Neural progenitor cell (in vitro differentiated cells): Measurements from ENCODE around the gene TRAPPC3. TPM values are rescaled to one million over a fixed set of nuclear protein-coding genes. Genes with fewer than 3 reads are reported as not detected.
"Not testable (repeated sequence)": the region's sequence is repeated elsewhere in the genome, so short reads cannot be mapped to it uniquely, and the experiment has no call there.

Experiments
- DNase-seq: peaks from one replicate; pipeline ENCODE4 v3.0.0-alpha.2; 2016; ENCODE audit warnings: low spot score
- H2AFZ ChIP-seq: fragments of 200-600 bp; sonication (generic); replicated peaks from 2 replicates; pipeline ENCODE4 v1.6.1; 2016; ENCODE audit warnings: antibody characterized with exemption
- H3F3A ChIP-seq: fragments of 200-600 bp; sonication (generic); 2 replicates; pipeline ENCODE4 v1.6.1; 2016; ENCODE audit warnings: antibody characterized with exemption, low read depth
- H3K27ac ChIP-seq: fragments of 200-600 bp; sonication (generic); 2 replicates; pipeline ENCODE4 v1.5.1; 2016; ENCODE audit warnings: mild to moderate bottlenecking
- H3K27me3 ChIP-seq: fragments of 200-600 bp; sonication (generic); 2 replicates; pipeline ENCODE4 v1.6.1; 2016; ENCODE audit warnings: mild to moderate bottlenecking, moderate library complexity
- H3K36me3 ChIP-seq: fragments of 200-600 bp; sonication (generic); 2 replicates; pipeline ENCODE4 v1.5.1; 2016
- H3K4me1 ChIP-seq: fragments of 200-600 bp; sonication (generic); 2 replicates; pipeline ENCODE4 v1.6.1; 2016; ENCODE audit warnings: mixed run types
- H3K4me2 ChIP-seq: fragments of 200-600 bp; sonication (generic); 2 replicates; pipeline ENCODE4 v1.6.1; 2016
- H3K4me3 ChIP-seq: fragments of 200-600 bp; sonication (generic); 2 replicates; pipeline ENCODE4 v1.5.1; 2016
- H3K79me2 ChIP-seq: fragments of 200-600 bp; sonication (generic); 2 replicates; pipeline ENCODE4 v1.6.1; 2016; ENCODE audit warnings: low read depth
- H3K9ac ChIP-seq: fragments of 200-600 bp; sonication (generic); 2 replicates; pipeline ENCODE4 v1.6.1; 2016
- H3K9me3 ChIP-seq: fragments of 200-600 bp; sonication (generic); 2 replicates; pipeline ENCODE4 v1.5.1; 2016; ENCODE audit warnings: low read depth
- H4K20me1 ChIP-seq: fragments of 200-600 bp; sonication (generic); 2 replicates; pipeline ENCODE4 v1.6.1; 2016; ENCODE audit warnings: low read depth
- H3K27ac Mint-ChIP-seq: 3 replicates; pipeline ENCODE4 v1.8.0; 2021; ENCODE audit warnings: mixed read lengths
- H3K27me3 Mint-ChIP-seq: 2 replicates; pipeline ENCODE4 v1.8.0; 2022; ENCODE audit warnings: low read depth, mild to moderate bottlenecking, inconsistent platforms, moderate library complexity, mixed read lengths; ENCODE audit not compliant: insufficient read depth
- H3K36me3 Mint-ChIP-seq: 3 replicates; pipeline ENCODE4 v1.8.0; 2021; ENCODE audit warnings: mixed read lengths
- H3K4me1 Mint-ChIP-seq: 3 replicates; pipeline ENCODE4 v1.8.0; 2021; ENCODE audit warnings: mixed read lengths
- H3K4me3 Mint-ChIP-seq: 3 replicates; pipeline ENCODE4 v1.8.0; 2021; ENCODE audit warnings: mild to moderate bottlenecking, moderate library complexity, mixed read lengths
- H3K9me3 Mint-ChIP-seq: 3 replicates; pipeline ENCODE4 v1.8.0; 2020; ENCODE audit warnings: mixed read lengths
- EZH2 ChIP-seq: fragments of 200-600 bp; sonication (generic); IDR thresholded peaks from 2 replicates; pipeline ENCODE4 v1.6.1; 2017; ENCODE audit warnings: antibody characterized with exemption, mild to moderate bottlenecking, moderate library complexity
- EZH2phosphoT487 ChIP-seq: fragments of 200-600 bp; sonication (generic); IDR thresholded peaks from 2 replicates; pipeline ENCODE4 v1.6.1; 2017; ENCODE audit warnings: antibody characterized with exemption
- total RNA-seq: library from RNA; depleted of rRNA; stranded (reverse); fragments of >200 nt; gene quantifications from 2 replicates; pipeline ENCODE4 v1.2.3, GENCODE V29; 2015; ENCODE audit warnings: low replicate concordance
- TF ChIP-seq, protein P1 (sequence below): fragments of 200-600 bp; sonication (generic); IDR thresholded peaks from 2 replicates; pipeline ENCODE4 v1.5.1; 2017; ENCODE audit warnings: antibody characterized with exemption, mild to moderate bottlenecking

The TRAPPC3 gene
- total RNA-seq, 1 donor from 2014 or later = 44.9 TPM

DNA sequence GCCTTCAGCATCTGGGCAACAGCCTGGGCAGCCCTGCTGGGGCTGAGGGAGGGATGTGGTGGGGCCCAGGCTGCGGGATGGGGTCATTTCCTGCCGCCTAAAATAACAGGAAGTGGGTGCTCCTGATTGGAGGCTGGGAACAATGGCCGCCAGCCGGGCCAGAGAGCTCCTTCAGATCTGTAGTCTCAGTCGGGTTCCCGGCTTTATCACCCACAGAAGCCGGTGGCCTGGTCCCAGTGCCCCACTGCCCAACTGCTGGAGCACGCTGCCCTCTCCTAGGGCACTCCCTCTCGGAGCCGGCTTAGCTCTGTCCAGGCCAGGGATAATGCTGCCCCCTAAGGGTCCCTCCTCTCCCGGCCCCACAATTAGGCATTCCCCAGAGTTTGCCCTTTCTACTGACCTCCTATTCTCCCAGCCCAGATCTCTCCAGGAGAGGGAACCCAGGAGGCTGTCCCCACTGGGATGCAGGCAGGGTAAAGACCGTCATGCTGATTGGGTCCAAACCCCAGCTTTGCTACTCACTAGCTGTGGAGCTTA is 11.7 kb upstream of the TRAPPC3 start:
- H3K36me3 ChIP-seq = no peaks in the 10 kb centered on the region
- peaks cover 94% of the 10 kb centered on the region for H3K79me2 ChIP-seq
- Mint-ChIP-seq H3K27ac (peak overlapping the region; percentile 60), H3K27me3 (no peaks in the 10 kb centered on the region), H3K9me3 (no peaks in the 10 kb centered on the region), H3K4me1 (peaks cover 53% of the 10 kb centered on the region), H3K36me3 (peaks cover 26% of the 10 kb centered on the region), H3K4me3 (peak overlapping the region; percentile 75)
- H3K4me1 ChIP-seq = peaks cover 26% of the 10 kb centered on the region
- H2AFZ ChIP-seq = no peak overlapping the region
- DNase-seq = peak; percentile 86
- H3K27ac ChIP-seq = peak overlapping the region; percentile 68
- H3K27me3 ChIP-seq = no peaks in the 10 kb centered on the region
- peaks cover 47% of the 10 kb centered on the region for H3F3A ChIP-seq
- peak overlapping the region; percentile 40 for H3K4me3 ChIP-seq
- peak overlapping the region; percentile 81 for H3K4me2 ChIP-seq
- peak overlapping the region; percentile 18 for H3K9ac ChIP-seq
- TF ChIP-seq EZH2 = no peak
- TF ChIP-seq, protein P1, sequence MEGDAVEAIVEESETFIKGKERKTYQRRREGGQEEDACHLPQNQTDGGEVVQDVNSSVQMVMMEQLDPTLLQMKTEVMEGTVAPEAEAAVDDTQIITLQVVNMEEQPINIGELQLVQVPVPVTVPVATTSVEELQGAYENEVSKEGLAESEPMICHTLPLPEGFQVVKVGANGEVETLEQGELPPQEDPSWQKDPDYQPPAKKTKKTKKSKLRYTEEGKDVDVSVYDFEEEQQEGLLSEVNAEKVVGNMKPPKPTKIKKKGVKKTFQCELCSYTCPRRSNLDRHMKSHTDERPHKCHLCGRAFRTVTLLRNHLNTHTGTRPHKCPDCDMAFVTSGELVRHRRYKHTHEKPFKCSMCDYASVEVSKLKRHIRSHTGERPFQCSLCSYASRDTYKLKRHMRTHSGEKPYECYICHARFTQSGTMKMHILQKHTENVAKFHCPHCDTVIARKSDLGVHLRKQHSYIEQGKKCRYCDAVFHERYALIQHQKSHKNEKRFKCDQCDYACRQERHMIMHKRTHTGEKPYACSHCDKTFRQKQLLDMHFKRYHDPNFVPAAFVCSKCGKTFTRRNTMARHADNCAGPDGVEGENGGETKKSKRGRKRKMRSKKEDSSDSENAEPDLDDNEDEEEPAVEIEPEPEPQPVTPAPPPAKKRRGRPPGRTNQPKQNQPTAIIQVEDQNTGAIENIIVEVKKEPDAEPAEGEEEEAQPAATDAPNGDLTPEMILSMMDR = peak; percentile 60
- no peaks in the 10 kb centered on the region for H3K9me3 ChIP-seq
- H4K20me1 ChIP-seq = peaks cover 91% of the 10 kb centered on the region

GRCh38 chr1:36160388-36160948 is 11.2 kb upstream of the TRAPPC3 start:
- no peak for DNase-seq
- peaks cover 86% of the 10 kb centered on the region for H4K20me1 ChIP-seq
- H3F3A ChIP-seq = peaks cover 50% of the 10 kb centered on the region
- H3K36me3 ChIP-seq = no peaks in the 10 kb centered on the region
- no peaks in the 10 kb centered on the region for H3K9me3 ChIP-seq
- H3K27ac ChIP-seq = peak overlapping the region; percentile 68
- no peak overlapping the region for H3K4me3 Mint-ChIP-seq
- H3K4me1 Mint-ChIP-seq = peaks cover 51% of the 10 kb centered on the region
- peaks cover 26% of the 10 kb centered on the region for H3K4me1 ChIP-seq
- peak overlapping the region; percentile 81 for H3K4me2 ChIP-seq
- H3K9me3 Mint-ChIP-seq = no peaks in the 10 kb centered on the region
- peaks cover 26% of the 10 kb centered on the region for H3K36me3 Mint-ChIP-seq
- peaks cover 88% of the 10 kb centered on the region for H3K79me2 ChIP-seq
- H3K9ac ChIP-seq = no peak overlapping the region
- peak overlapping the region; percentile 33 for H3K27ac Mint-ChIP-seq
- H3K27me3 ChIP-seq = no peaks in the 10 kb centered on the region
- peak overlapping the region; percentile 40 for H3K4me3 ChIP-seq
- H3K27me3 Mint-ChIP-seq = no peaks in the 10 kb centered on the region
- H2AFZ ChIP-seq = no peak overlapping the region
- TF ChIP-seq EZH2 (no peak), EZH2phosphoT487 (no peak)
- TF ChIP-seq, protein P1 = no peak

DNA sequence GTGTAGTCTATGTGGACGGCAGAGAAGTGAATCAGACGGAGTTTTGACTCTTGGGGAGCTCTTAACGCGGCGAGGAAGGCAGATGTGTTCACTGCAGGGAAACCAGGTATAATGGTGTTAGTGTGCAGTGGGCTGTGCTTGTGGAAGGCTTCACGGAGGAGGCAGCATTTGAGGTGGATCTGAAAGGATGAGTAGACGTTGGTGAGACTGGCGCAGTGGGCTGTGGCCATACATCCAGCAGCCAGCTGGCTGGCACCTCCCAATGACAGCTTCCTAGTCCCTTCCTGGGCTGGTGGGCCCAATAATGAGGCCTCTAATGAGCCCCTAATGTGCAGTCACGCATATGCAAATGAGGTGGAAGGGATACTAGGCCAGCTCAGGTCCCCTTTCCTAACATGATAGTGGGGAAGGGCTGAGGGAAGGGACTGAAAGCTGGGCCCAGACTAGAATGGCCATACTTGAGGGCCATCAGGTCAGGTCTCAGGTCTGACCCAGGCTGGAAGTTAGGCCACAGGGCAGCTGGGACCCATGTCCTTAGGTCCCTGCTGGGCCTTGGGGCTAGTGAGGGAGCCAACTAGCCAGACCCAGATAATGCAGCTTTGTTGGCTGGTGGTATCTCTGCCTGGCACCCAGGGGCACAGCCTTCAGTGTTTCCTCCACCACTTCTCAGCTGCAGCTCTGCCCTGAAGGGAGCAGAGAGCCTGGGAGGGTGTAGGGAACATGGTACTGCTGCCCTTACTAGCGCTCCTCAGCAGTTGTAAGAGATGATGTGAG is 10.5 kb upstream of the TRAPPC3 start:
- Histone ChIP-seq H3K9me3 (no peaks in the 10 kb centered on the region), H3F3A (peaks cover 57% of the 10 kb centered on the region), H3K27ac (no peak overlapping the region), H3K27me3 (no peaks in the 10 kb centered on the region), H2AFZ (no peak overlapping the region), H3K36me3 (no peaks in the 10 kb centered on the region), H4K20me1 (peaks cover 79% of the 10 kb centered on the region), H3K4me2 (no peak overlapping the region), H3K79me2 (peaks cover 82% of the 10 kb centered on the region), H3K4me3 (no peak overlapping the region), H3K4me1 (peaks cover 26% of the 10 kb centered on the region), H3K9ac (no peak overlapping the region)
- peaks cover 26% of the 10 kb centered on the region for H3K36me3 Mint-ChIP-seq
- TF ChIP-seq EZH2 (no peak), EZH2phosphoT487 (no peak)
- TF ChIP-seq, protein P1 = no peak
- H3K9me3 Mint-ChIP-seq = no peaks in the 10 kb centered on the region
- peak overlapping the region; percentile 28 for H3K4me3 Mint-ChIP-seq
- no peak for DNase-seq
- no peaks in the 10 kb centered on the region for H3K27me3 Mint-ChIP-seq
- H3K4me1 Mint-ChIP-seq = peaks cover 55% of the 10 kb centered on the region
- peak overlapping the region; percentile 15 for H3K27ac Mint-ChIP-seq

GRCh38 chr1:36158827-36159252 is 9.6 kb upstream of the TRAPPC3 start:
- H3K36me3 Mint-ChIP-seq = peaks cover 22% of the 10 kb centered on the region
- not testable (repeated sequence) for H2AFZ ChIP-seq, H3K27ac Mint-ChIP-seq, H3K9ac ChIP-seq, H3K9me3 Mint-ChIP-seq, H3K9me3 ChIP-seq, DNase-seq, H3K4me3 ChIP-seq, H3K36me3 ChIP-seq, H3K27me3 Mint-ChIP-seq, H3K27ac ChIP-seq, H3K27me3 ChIP-seq
- Histone ChIP-seq H3K4me1 (peaks cover 33% of the 10 kb centered on the region), H3K79me2 (peaks cover 72% of the 10 kb centered on the region), H3K4me2 (peak overlapping the region; percentile 89), H4K20me1 (peaks cover 69% of the 10 kb centered on the region), H3F3A (peaks cover 67% of the 10 kb centered on the region)
- H3K4me1 Mint-ChIP-seq = peaks cover 63% of the 10 kb centered on the region
- H3K4me3 Mint-ChIP-seq = peak overlapping the region; percentile 94
